Peyer's patch (tissue), 4 donors: Measurements from ENCODE around the gene ACTRT3.
A peak's percentile ranks its signal among the peaks of the same experiment; 100 is the strongest.

Experiments used
- CTCF ChIP-seq, 6 experiments: fragments of 450-650 bp in 4 of 6; fragments of 200-600 bp in 2 of 6; sonication (generic) in 1 of 6; IDR thresholded peaks; one replicate each; pipeline ENCODE4 v1.5.1; 2017 to 2019; ENCODE audit warnings: antibody characterized with exemption in 6 of 6, mild to moderate bottlenecking in 3 of 6, moderate library complexity in 1 of 6
- POLR2A ChIP-seq, 2 donors: fragments of 450-650 bp; IDR thresholded peaks; one replicate each; pipeline ENCODE4 v1.5.1; 2017; ENCODE audit warnings: antibody characterized with exemption in 2 of 2, mild to moderate bottlenecking in 2 of 2, moderate library complexity in 2 of 2

GRCh38 chr3:169769287-169770181 lies at the start of gene ACTRT3:
- TF ChIP-seq CTCF (IDR thresholded peaks at IDR 0.05): peak in 2 of 6 experiments; percentile 12 to 19
- TF ChIP-seq POLR2A (IDR thresholded peaks at IDR 0.05): peak; percentile 53 to 65
